ENCODE measurements around the gene VSIG8.

DNA sequence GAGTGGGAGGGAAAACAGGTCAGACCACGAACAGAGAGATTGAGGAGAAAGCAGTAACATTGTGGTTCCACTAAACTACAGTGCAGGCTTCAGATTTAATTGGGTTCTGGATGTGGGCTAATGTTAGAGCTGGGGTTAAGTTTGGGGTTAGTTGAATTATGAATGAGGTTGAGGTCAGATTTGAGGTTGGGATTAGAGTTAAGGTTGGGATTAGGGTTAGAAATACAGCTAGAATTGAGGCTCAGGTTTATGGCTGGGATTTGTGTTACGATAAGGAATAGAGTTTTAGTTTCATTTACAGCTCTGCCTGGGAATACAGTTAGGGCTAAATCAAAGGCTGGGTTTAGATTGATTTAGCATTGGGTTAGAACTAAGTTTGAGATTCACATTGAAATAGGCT lies 1.8 kb upstream of the VSIG8 start:
- TF ChIP-seq CTCF (IDR thresholded peaks at IDR 0.05; ENCODE audit: low read depth, low read length), result no peak
- TF ChIP-seq EZH2phosphoT487 (IDR thresholded peaks at IDR 0.05; ENCODE audit: low read depth), result no peak

All from OCI-LY3 (cell line).